ENCODE results near the gene NFIX.

Gene NFIX

GRCh38 chr19:13010038-13010991 lies 15.0 kb downstream of the NFIX start:
- no peak for DNase-seq

GRCh38 chr19:13010992-13011652 lies 15.8 kb downstream of the NFIX start:
- DNase-seq: no peak

GRCh38 chr19:13011653-13012389 lies 16.5 kb downstream of the NFIX start:
- DNase-seq: no peak

GRCh38 chr19:13012390-13012689 lies 17.1 kb downstream of the NFIX start:
- DNase-seq: no peak

- DNase-seq: no peak
Observed at GRCh38 chr19:13012690-13013608, 17.7 kb downstream of the NFIX start.

- no peak for DNase-seq
Observed at GRCh38 chr19:13013649-13014048, 18.4 kb downstream of the NFIX start.

GRCh38 chr19:13014101-13014920 lies 19.0 kb downstream of the NFIX start:
- DNase-seq: no peak

- DNase-seq: no peak
Observed at GRCh38 chr19:13014921-13015280, 19.6 kb downstream of the NFIX start.

GRCh38 chr19:13015361-13016223 lies 20.3 kb downstream of the NFIX start:
- no peak for DNase-seq

- no peak for DNase-seq
Observed at GRCh38 chr19:13016245-13016627, 21.0 kb downstream of the NFIX start.

GRCh38 chr19:13016628-13017305 lies 21.5 kb downstream of the NFIX start:
- DNase-seq: no peak

GRCh38 chr19:13017306-13018034 lies 22.2 kb downstream of the NFIX start:
- DNase-seq: no peak

GRCh38 chr19:13018035-13018914 lies 23.0 kb downstream of the NFIX start:
- DNase-seq: peak; percentile 89

GRCh38 chr19:13019332-13019731 lies 24.1 kb downstream of the NFIX start:
- no peak for DNase-seq

- no peak for DNase-seq
Observed at GRCh38 chr19:13020002-13020414, 24.7 kb downstream of the NFIX start.

- no peak for DNase-seq
Observed at GRCh38 chr19:13022111-13022858, 27.0 kb downstream of the NFIX start.

- DNase-seq: peak; percentile 93
Observed at GRCh38 chr19:13022859-13023636, 27.8 kb downstream of the NFIX start.
